Gastrocnemius medialis (tissue), 4 donors: ENCODE data around the gene DEF6. TPM values are rescaled to one million over a fixed set of nuclear protein-coding genes. Genes with fewer than 3 reads are reported as not detected.

Experiments
- ATAC-seq, 2 donors: fragments of 150-250 bp; one replicate each; pipeline ENCODE4 v1.9.1; 2016
- DNase-seq, 2 donors: peaks; one replicate each; pipeline ENCODE4 v3.0.0-alpha.2; 2019
- H3K27ac ChIP-seq, 4 donors: fragments of 200-600 bp; sonication (generic); 1 replicate in 1 of 4; 2 replicates in 3 of 4; pipeline ENCODE4 v1.5.1; 2016 to 2018; ENCODE audit warnings: mild to moderate bottlenecking in 2 of 4, moderate library complexity in 1 of 4
- H3K27me3 ChIP-seq, 3 donors: fragments of 200-600 bp; sonication (generic) in 2 of 3; 1 replicate in 1 of 3; 2 replicates in 2 of 3; pipeline versions ENCODE4 v1.5.1 to v1.6.0; 2016 to 2019; ENCODE audit warnings: mild to moderate bottlenecking in 1 of 3, moderate library complexity in 1 of 3
- H3K36me3 ChIP-seq, 2 donors: fragments of 200-600 bp; sonication (generic) in 1 of 2; one replicate each; pipeline ENCODE4 v1.5.1; 2017 to 2018
- H3K4me1 ChIP-seq, 2 donors: fragments of 200-600 bp; sonication (generic) in 1 of 2; one replicate each; pipeline ENCODE4 v1.5.1; 2016 to 2017; ENCODE audit warnings: mild to moderate bottlenecking in 2 of 2
- H3K4me3 ChIP-seq, 4 donors: fragments of 200-600 bp; sonication (generic) in 3 of 4; 1 replicate in 1 of 4; 2 replicates in 3 of 4; pipeline ENCODE4 v1.5.1; 2016 to 2019; ENCODE audit warnings: mild to moderate bottlenecking in 2 of 4
- H3K9me3 ChIP-seq, 3 donors: fragments of 200-600 bp; sonication (generic) in 2 of 3; 1 replicate in 1 of 3; 2 replicates in 2 of 3; pipeline ENCODE4 v1.5.1; 2016 to 2019
- POLR2A ChIP-seq, 2 donors: fragments of 450-650 bp; IDR thresholded peaks; one replicate each; pipeline ENCODE4 v1.6.1; 2017; ENCODE audit warnings: antibody characterized with exemption in 2 of 2, mild to moderate bottlenecking in 2 of 2, moderate library complexity in 2 of 2
- in situ Hi-C, 4 donors: fragments of 200-750 bp; cut with MboI; loops; one replicate each; pipeline versions ENCODE4 v1.15.0 to v1.8.0; 2017; ENCODE audit warnings: low sequenced_read_pairs in 4 of 4
- intact Hi-C: fragments of 100-400 bp; cut with DNase I; formaldehyde crosslinking; loops from one replicate; pipeline ENCODE4 v1.15.1; 2023; ENCODE audit warnings: low total_unique reads
- total RNA-seq, 4 donors: library from RNA; depleted of rRNA; stranded (reverse); fragments of >200 nt; gene quantifications; one replicate each; pipeline versions ENCODE4 v1.1.0 to v1.2.3, GENCODE V29; 2016
- TF ChIP-seq, protein P1 (sequence below), 5 experiments: fragments of 450-650 bp in 3 of 5; fragments of 200-600 bp in 2 of 5; sonication (generic) in 2 of 5; IDR thresholded peaks in 4 of 5; conservative IDR thresholded peaks in 1 of 5; 1 replicate in 4 of 5; 2 replicates in 1 of 5; pipeline ENCODE4 v1.5.1; 2016 to 2019; ENCODE audit warnings: antibody characterized with exemption in 5 of 5, mild to moderate bottlenecking in 3 of 5, moderate library complexity in 3 of 5

The DEF6 gene
- total RNA-seq, 4 donors from 2014 or later: 0.15 to 2.9 (median 0.68) TPM

DNA sequence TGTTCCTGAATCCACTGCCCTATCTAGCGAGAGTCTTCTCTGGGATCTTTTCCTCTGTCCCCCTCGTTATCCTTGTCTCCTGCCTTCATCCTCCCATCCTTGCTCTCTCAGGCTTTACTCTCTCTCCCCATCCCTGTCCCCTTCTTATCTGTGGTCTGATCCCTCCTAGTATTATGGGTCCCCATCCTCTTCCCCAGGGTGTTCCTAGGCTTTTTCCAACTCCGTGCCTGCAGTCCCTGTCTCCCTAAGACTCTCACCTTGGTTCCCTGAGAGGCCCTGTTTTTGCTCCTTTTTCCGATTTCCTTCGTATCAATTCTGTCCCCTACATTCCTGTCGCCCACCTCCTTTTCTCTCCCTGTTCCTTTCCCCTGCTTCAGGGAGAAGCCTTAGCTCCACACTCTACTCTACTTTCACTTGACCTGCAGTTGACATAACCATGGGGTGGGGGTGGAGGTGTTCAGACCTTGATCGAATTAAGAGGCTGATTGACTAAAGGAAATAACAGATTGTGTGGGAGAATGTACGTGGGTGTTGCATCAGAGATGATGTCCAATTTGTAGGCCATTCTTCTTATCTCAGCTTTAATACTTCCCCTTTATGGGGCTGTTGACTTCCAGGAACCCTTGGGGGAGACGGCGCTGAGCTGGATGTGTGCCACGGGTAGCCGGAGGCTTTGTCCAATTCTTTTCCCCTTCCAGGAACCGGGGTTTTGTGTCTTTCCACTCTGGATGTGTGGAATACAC lies 45.6 kb downstream of the DEF6 start:
- peaks cover 0 to 9% of the 10 kb centered on the region in 2 donors for H3K36me3 ChIP-seq
- H3K4me1 ChIP-seq: peaks cover 41 to 45% of the 10 kb centered on the region in 2 donors
- H3K4me3 ChIP-seq: peak overlapping the region; percentile 64 to 93 (median 70)
- no peak for TF ChIP-seq POLR2A (IDR thresholded peaks at IDR 0.05)
- TF ChIP-seq, protein P1, sequence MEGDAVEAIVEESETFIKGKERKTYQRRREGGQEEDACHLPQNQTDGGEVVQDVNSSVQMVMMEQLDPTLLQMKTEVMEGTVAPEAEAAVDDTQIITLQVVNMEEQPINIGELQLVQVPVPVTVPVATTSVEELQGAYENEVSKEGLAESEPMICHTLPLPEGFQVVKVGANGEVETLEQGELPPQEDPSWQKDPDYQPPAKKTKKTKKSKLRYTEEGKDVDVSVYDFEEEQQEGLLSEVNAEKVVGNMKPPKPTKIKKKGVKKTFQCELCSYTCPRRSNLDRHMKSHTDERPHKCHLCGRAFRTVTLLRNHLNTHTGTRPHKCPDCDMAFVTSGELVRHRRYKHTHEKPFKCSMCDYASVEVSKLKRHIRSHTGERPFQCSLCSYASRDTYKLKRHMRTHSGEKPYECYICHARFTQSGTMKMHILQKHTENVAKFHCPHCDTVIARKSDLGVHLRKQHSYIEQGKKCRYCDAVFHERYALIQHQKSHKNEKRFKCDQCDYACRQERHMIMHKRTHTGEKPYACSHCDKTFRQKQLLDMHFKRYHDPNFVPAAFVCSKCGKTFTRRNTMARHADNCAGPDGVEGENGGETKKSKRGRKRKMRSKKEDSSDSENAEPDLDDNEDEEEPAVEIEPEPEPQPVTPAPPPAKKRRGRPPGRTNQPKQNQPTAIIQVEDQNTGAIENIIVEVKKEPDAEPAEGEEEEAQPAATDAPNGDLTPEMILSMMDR (IDR thresholded peaks at IDR 0.05 in 4 of 5, conservative IDR thresholded peaks at IDR 0.05 in 1 of 5): no peak
- ATAC-seq: peak; percentile 1 to 17
- peak overlapping the region; percentile 81 to 95 (median 94) for H3K27ac ChIP-seq
- DNase-seq: no peak
- H3K9me3 ChIP-seq: no peaks in the 10 kb centered on the region
- in situ Hi-C loops: loop anchor here (5.0 to 10.0 kb wide), 2 partner anchors 109 to 112 kb away; partner anchors contain the start of gene FANCE (in 4 of the 4)
- H3K27me3 ChIP-seq: no peaks in the 10 kb centered on the region
- intact Hi-C loops: loop anchor here (5.0 kb wide), 1 partner anchor 389 kb away; no protein-coding TSS in a partner anchor

DNA sequence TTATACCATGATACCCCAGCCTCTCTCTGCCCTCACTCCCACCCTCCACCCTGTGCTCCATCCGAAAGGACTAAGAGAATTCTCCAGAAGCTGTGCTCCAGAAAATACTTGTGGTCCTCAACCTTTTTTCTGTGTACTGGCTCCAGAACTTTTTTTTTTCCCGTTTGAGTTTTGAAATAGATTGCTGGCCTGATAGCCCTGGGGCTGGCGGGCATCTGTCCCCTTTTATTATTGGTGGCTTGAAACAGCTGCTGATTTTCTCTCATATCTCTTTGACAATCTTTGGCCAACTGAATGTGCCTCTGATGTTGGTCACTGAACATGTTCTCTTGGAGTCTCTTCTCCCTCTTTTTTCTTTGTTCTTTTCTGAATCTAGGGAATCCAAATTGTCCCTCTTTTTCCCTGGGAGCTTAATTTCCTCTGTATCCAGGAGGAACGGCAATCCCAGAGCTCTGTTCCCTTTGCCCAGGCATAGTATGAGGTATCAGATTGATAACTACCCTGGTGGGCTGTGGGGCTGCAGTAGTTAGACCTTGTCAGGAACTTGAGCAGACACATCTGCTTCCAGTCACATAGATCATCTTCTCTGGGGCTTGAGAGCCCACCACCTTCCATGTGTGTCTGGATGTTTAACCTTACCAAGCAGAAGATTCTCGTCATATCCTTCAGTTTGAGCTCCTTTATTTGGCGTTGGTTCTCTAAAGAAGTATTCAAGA lies 46.4 kb downstream of the DEF6 start:
- peaks cover 41 to 45% of the 10 kb centered on the region in 2 donors for H3K4me1 ChIP-seq
- no peaks in the 10 kb centered on the region for H3K9me3 ChIP-seq
- in situ Hi-C loops: loop anchor here (5.0 to 10.0 kb wide), 2 partner anchors 108 to 111 kb away; partner anchors contain the start of gene FANCE (in 4 of the 4)
- H3K4me3 ChIP-seq: peak overlapping the region; percentile 64 to 93 (median 70)
- intact Hi-C loops: loop anchor here (5.0 kb wide), 1 partner anchor 388 kb away; no protein-coding TSS in a partner anchor
- peak overlapping the region; percentile 81 to 95 (median 94) for H3K27ac ChIP-seq
- DNase-seq (no peak), ATAC-seq (no peak)
- H3K36me3 ChIP-seq: peaks cover 0 to 16% of the 10 kb centered on the region in 2 donors
- TF ChIP-seq, protein P1 (IDR thresholded peaks at IDR 0.05 in 4 of 5, conservative IDR thresholded peaks at IDR 0.05 in 1 of 5): no peak
- TF ChIP-seq POLR2A (IDR thresholded peaks at IDR 0.05): no peak
- no peaks in the 10 kb centered on the region for H3K27me3 ChIP-seq

DNA sequence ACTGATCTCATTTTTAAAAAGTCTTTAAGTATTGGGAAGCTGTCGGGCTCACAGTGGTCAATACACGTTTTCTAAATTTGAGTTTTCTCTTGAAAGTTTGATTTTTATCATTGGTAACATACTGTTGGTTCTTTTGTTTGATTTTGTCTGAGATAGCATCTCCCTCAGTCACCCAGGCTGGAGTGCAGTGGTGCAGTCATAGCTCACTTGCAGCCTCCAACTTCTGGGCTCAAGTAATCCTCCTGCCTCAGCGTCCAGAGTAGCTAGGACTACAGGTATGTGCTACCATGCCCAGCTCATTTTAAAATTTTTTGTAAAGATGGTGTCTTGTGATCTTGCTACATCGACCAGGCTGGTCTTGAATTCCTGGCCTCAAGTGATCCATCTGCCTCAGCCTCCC lies 53.8 kb downstream of the DEF6 start:
- in situ Hi-C loops: no loop called here

DNA sequence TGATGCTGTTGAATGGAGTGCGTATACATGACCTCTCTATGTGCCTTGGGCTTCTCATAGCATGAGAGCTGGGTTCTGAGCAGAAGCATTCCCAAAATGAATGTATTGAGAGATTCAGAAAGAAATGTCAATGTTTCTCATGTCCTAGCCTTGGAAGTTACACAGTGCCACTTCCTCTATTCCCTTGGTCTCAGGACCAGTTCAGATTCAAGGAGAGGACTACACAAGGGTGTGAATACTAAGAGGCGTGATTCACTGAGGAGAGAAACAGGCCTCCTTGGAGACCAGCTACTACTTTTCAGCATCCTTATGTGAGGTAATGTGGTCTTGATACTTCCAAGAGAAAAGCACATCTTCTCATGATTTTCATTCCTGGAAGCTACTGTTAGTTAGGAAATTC lies 55.1 kb downstream of the DEF6 start:
- Histone ChIP-seq H3K27me3 (no peaks in the 10 kb centered on the region), H3K4me1 (peaks cover 30% of the 10 kb centered on the region in 2 donors), H3K4me3 (no peak overlapping the region), H3K9me3 (no peaks in the 10 kb centered on the region), H3K36me3 (peaks cover 0 to 32% of the 10 kb centered on the region in 2 donors), H3K27ac (no peak overlapping the region)
- DNase-seq: no peak
- in situ Hi-C loops: no loop called here
- ATAC-seq: no peak
- no peak for TF ChIP-seq POLR2A (IDR thresholded peaks at IDR 0.05)
- TF ChIP-seq, protein P1 (IDR thresholded peaks at IDR 0.05 in 4 of 5, conservative IDR thresholded peaks at IDR 0.05 in 1 of 5): no peak
- intact Hi-C loops: no loop called here

More for the DNA sequence above, 53.8 kb downstream of the DEF6 start:
- Histone ChIP-seq H3K4me3 (no peak overlapping the region), H3K4me1 (peaks cover 27 to 28% of the 10 kb centered on the region in 2 donors), H3K27me3 (no peaks in the 10 kb centered on the region), H3K9me3 (no peaks in the 10 kb centered on the region), H3K27ac (no peak overlapping the region), H3K36me3 (peaks cover 0 to 37% of the 10 kb centered on the region in 2 donors)
- ATAC-seq (no peak), DNase-seq (no peak)
- TF ChIP-seq, protein P1 (IDR thresholded peaks at IDR 0.05 in 4 of 5, conservative IDR thresholded peaks at IDR 0.05 in 1 of 5): no peak
- no peak for TF ChIP-seq POLR2A (IDR thresholded peaks at IDR 0.05)
- intact Hi-C loops: no loop called here
